ENCODE results near the gene DRC3.
"Not testable (repeated sequence)": the region's sequence is repeated elsewhere in the genome, so short reads cannot be mapped to it uniquely, and the experiment has no call there.

Gene DRC3

DNA sequence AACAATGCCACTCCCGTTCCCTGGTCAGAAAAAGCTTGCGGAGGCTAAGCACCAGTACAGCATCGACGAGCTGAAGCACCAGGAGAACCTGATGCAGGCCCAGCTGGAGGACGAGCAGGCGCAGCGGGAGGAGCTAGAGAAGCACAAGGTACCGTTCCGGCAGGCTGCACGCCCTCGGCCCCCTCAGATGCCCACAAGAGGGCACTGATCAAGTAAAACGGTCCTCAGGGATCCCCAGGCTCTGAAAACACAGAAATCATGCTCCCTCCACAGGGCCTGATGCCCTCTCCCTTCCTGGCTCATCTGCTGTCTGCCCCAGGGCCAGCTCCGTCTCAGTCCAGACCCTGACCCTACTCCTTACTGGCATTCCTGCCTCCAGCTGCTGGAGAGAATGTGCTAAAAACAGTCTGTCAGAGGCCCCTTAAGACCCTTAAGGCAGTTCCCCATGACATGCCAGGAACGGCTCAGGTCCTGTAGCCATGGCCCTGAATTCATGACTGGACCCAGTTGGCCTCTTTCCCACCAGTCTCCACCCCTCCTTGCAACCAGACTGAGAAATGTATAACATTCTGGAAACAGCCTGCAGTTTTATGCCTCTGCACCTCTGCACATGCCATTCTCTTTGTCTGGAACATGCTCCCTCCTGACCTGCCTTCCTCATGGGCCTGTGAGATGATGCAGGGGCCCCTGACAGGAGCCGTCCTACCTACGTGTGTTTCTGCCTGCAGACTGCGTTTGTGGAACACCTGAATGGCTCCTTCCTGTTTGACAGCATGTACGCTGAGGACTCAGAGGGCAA lies 21.8 kb downstream of the DRC3 start:
- peak; percentile 69 for DNase-seq

DNA sequence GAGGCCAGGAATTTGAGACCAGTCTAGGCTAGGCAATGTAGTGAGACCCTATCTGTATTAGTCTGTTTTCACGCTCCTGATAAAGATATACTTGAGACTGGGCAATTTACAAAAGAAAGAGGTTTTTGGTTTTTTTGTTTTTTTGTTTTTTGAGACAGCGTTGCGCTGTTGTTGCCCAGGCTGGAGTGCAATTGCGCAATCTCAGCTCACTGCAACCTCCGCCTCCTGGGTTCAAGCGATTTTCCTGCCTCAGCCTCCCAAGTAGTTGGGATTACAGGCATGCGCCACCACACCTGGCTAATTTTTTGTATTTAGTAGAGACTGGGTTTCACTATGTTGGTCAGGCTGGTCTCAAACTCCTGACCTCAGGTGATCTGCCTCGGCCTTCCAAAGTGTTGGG lies 23.2 kb downstream of the DRC3 start:
- not testable (repeated sequence) for DNase-seq

GRCh38 chr17:17998934-17999333 lies 26.3 kb downstream of the DRC3 start:
- no peak for DNase-seq

GRCh38 chr17:17999364-18000029 lies 26.8 kb downstream of the DRC3 start:
- DNase-seq: peak; percentile 55

- DNase-seq: no peak
Measured at GRCh38 chr17:18000030-18000408, 27.4 kb downstream of the DRC3 start.

DNA sequence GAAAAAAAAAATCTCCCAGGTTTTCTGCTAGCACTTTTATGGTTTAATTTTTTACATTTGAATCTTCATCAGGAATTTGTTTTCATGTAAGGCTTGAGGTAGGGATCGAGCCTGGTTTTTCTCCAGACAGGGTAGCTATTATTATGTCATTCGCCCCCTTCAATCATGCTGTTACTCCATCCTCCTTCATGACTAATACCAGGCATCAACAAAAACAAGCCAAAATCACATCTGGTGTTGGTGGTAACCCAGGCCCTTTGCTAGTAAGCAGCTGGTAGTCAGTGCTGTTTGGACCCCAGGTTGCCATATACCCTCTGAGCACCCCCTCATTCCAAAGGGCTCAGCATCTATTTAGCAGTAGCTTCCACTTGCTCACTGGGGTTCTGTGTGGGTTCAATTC lies 29.5 kb downstream of the DRC3 start:
- no peak for DNase-seq

- no peak for DNase-seq
Measured at GRCh38 chr17:18004345-18004744, 31.7 kb downstream of the DRC3 start.

GRCh38 chr17:18004884-18005305 lies 32.2 kb downstream of the DRC3 start:
- peak; percentile 17 for DNase-seq

GRCh38 chr17:18005496-18005895 lies 32.8 kb downstream of the DRC3 start:
- DNase-seq: no peak

DNA sequence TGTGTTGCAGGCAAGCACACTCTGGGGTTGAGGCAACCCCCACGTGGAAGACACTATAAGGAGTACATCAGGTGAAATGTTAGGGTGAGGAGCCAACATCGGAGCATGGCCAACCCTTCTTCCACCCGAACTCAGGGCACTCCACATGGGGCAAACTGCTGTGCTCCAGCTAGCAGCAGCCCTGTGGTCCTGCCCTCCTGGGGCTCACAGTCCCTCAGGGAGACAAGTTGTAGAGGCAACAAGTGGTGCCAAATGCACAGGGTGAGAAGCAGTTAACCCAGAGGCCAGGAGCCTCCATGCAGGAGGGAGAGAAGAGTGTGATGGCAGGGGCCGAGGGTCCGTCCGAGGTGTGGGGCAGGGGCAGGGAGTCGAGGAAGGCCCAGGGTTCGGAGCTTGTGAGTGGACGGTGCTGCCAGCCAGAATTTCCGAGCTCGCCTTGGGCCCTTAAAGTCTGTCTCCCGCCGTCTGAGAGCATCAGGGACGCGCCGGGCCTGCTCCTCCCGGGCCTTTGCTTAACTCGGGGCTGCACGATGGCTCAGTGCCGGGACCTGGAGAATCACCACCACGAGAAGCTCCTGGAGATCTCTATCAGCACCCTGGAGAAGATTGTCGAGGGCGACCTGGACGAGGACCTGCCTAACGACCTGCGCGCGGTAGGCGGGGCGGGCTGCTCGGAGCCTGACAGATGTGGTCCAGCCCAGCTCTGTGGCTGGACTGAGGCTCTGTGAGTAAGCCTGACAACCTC lies 34.0 kb downstream of the DRC3 start:
- DNase-seq: no peak

- no peak for DNase-seq
Measured at GRCh38 chr17:18008496-18009268, 36.0 kb downstream of the DRC3 start.

- no peak for DNase-seq
Measured at GRCh38 chr17:18009609-18010420, 37.2 kb downstream of the DRC3 start.

GRCh38 chr17:18011286-18011685 lies 38.6 kb downstream of the DRC3 start:
- no peak for DNase-seq

DNA sequence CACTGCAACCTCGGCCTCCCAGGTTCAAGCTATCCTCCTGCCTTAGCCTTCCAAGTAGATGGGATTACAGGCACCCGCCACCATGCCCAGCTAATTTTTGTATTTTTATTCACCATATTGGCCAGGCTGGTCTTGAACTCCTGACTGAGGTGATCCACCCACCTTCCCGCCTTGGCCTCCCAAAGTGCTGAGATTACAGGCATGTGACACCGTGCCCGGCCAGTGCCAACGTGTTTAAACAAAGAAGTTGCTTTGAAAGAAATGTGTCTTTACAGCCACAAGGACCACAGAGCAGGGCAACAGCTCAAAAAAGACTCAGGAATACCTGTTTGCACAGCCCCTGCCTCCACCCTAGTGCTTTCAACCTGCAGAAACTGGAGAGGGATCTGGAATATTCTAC lies 41.3 kb downstream of the DRC3 start:
- no peak for DNase-seq

GRCh38 chr17:18015593-18015992 lies 42.9 kb downstream of the DRC3 start:
- peak; percentile 36 for DNase-seq

GRCh38 chr17:18016426-18016825 lies 43.8 kb downstream of the DRC3 start:
- no peak for DNase-seq

- DNase-seq: no peak
Measured at GRCh38 chr17:18017958-18018357, 45.3 kb downstream of the DRC3 start.

GRCh38 chr17:18018411-18018921 lies 45.8 kb downstream of the DRC3 start:
- DNase-seq: no peak

DNA sequence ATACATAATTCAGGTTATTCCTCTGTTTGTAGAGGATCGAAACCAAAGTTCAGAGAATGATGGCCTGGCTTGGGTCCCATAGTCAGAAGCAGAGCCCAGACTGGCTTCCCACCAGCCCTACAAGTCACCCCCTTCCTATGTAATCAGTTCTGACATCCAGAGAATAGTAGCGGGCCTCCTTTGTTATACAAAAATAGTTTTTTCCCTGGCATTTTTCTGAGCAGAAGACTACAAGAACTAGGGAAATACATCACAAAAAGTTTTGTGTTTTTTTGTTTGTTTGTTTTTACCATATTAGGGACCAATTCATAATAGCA lies 47.1 kb downstream of the DRC3 start:
- peak; percentile 67 for DNase-seq

DNA sequence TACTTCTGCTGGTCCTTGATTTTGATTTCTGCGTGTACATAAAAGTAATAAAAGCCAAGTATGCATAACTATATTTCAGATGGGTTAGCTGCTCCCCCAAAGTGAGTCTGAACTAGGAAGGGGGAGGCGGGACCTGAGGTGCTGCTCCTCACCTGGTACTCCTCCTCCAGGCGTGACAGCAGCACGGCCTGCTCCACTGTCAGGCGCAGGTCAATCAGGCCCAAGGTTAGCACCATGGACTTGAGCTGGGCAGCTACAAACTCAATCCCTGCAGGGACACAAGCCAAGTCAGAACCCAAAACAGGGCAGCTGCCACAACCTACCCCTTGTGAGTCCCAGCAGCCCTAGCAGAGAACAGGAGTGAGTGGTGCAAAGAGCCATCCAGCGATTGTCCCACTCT lies 48.3 kb downstream of the DRC3 start:
- DNase-seq: no peak

DNA sequence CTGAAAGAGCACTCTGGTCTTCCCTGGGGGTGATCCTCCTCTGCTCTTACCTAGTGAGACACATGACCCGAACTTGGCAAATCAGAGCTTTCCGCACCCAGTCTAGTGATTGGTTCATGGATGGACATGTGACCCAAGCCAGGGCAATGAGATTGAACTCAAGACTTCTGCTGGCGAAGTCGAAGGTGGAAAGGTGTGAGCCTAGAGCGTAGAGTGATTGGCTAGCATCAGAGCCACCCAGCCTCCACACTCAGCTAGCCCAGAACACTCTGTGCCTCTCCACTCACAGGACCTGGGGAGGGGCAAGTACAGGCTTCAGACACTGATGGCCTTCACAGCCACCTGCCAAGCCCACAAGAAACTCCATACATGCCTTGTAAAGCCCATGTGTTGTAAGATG lies 48.7 kb downstream of the DRC3 start:
- no peak for DNase-seq

Measured in eye (tissue), 1 donor.